ENCODE results near the gene UCKL1.
"Not testable (repeated sequence)": the region's sequence is repeated elsewhere in the genome, so short reads cannot be mapped to it uniquely, and the experiment has no call there.

UCKL1 gene

GRCh38 chr20:63972312-63973159, 16.3 kb upstream of the UCKL1 start:
- DNase-seq, result no peak

- not testable (repeated sequence) for DNase-seq
These were observed 15.7 kb upstream of the UCKL1 start for GRCh38 chr20:63971960-63972311.

GRCh38 chr20:63970714-63971431, 14.7 kb upstream of the UCKL1 start:
- DNase-seq, result no peak

GRCh38 chr20:63969838-63970713, 13.9 kb upstream of the UCKL1 start, which contains the start of gene ZNF512B:
Gene ZNF512B, minus strand, starts transcription at chr20:63969930. Its CDS starts 1,980 bp downstream, at chr20:63967950.
- DNase-seq, result peak; percentile 83

GRCh38 chr20:63968928-63969760, 12.9 kb upstream of the UCKL1 start:
- peak; percentile 73 for DNase-seq

- DNase-seq, result no peak
These were observed 12.1 kb upstream of the UCKL1 start for GRCh38 chr20:63968136-63968927.

GRCh38 chr20:63967330-63968135, 11.3 kb upstream of the UCKL1 start:
- no peak for DNase-seq

GRCh38 chr20:63966944-63967322, 10.7 kb upstream of the UCKL1 start:
- no peak for DNase-seq

- DNase-seq, result no peak
These were observed 10.1 kb upstream of the UCKL1 start for GRCh38 chr20:63966172-63966943.

- DNase-seq, result no peak
These were observed 8.2 kb upstream of the UCKL1 start for GRCh38 chr20:63964412-63964811.

- DNase-seq, result no peak
These were observed 7.6 kb upstream of the UCKL1 start for GRCh38 chr20:63963784-63964301.

- no peak for DNase-seq
These were observed 7.1 kb upstream of the UCKL1 start for GRCh38 chr20:63963348-63963741.

- DNase-seq, result no peak
These were observed 6.5 kb upstream of the UCKL1 start for GRCh38 chr20:63962426-63963347.

GRCh38 chr20:63961664-63962425, 5.6 kb upstream of the UCKL1 start:
- no peak for DNase-seq

GRCh38 chr20:63960654-63961621, 4.7 kb upstream of the UCKL1 start:
- not testable (repeated sequence) for DNase-seq

GRCh38 chr20:63959699-63960075, 3.5 kb upstream of the UCKL1 start:
- DNase-seq, result no peak
